Fibroblast of lung (primary cell): ENCODE results near the gene BTBD7. TPM values are rescaled to one million over a fixed set of nuclear protein-coding genes. Genes with fewer than 3 reads are reported as not detected.

Experiments
- DNase-seq, 2 donors: peaks; one replicate each; pipeline versions ENCODE4 v3.0.0 to v3.0.0-alpha.2; 2010; ENCODE audit warnings: low read depth in 2 of 2
- H2AFZ ChIP-seq: 2 replicates; pipeline ENCODE4 v1.5.1; 2012; ENCODE audit warnings: low read length, control low read depth, inconsistent platforms
- H3K27ac ChIP-seq: 2 replicates; pipeline ENCODE4 v1.5.1; 2011; ENCODE audit warnings: low read length, control low read depth; ENCODE audit not compliant: insufficient read depth
- H3K27me3 ChIP-seq: 2 replicates; pipeline ENCODE4 v1.5.1; 2011; ENCODE audit warnings: mild to moderate bottlenecking, low read length; ENCODE audit not compliant: control insufficient read depth, insufficient read depth
- H3K36me3 ChIP-seq: 2 replicates; pipeline ENCODE4 v1.5.1; 2011; ENCODE audit warnings: low read length; ENCODE audit not compliant: control insufficient read depth, insufficient read depth
- H3K4me1 ChIP-seq: 2 replicates; pipeline ENCODE4 v1.5.1; 2011; ENCODE audit warnings: low read length; ENCODE audit not compliant: control insufficient read depth, insufficient read depth; ENCODE audit errors: extremely low read depth
- H3K4me2 ChIP-seq: 2 replicates; pipeline ENCODE4 v1.5.1; 2011; ENCODE audit warnings: low read length, control low read depth; ENCODE audit not compliant: insufficient read depth; ENCODE audit errors: extremely low read depth
- H3K4me3 ChIP-seq, 4 experiments: fragments of 200-600 bp in 1 of 4; sonication (generic) in 1 of 4; replicated peaks in 1 of 4; 2 replicates each; pipeline ENCODE4 v1.5.1; 2011 to 2016; ENCODE audit warnings: low read length in 4 of 4, low read depth in 3 of 4, mild to moderate bottlenecking in 3 of 4, control low read depth in 2 of 4, inconsistent platforms in 1 of 4, mixed read lengths in 1 of 4; ENCODE audit not compliant: insufficient read depth in 1 of 4; ENCODE audit errors: control extremely low read depth in 1 of 4
- H3K79me2 ChIP-seq: 2 replicates; pipeline ENCODE4 v1.5.1; 2012; ENCODE audit warnings: mild to moderate bottlenecking, low read length, inconsistent platforms; ENCODE audit not compliant: control insufficient read depth, insufficient read depth
- H3K9ac ChIP-seq: 2 replicates; pipeline ENCODE4 v1.5.1; 2011; ENCODE audit warnings: mild to moderate bottlenecking, low read length, control low read depth; ENCODE audit not compliant: insufficient read depth
- H3K9me3 ChIP-seq: 2 replicates; pipeline ENCODE4 v1.5.1; 2012; ENCODE audit warnings: low read depth, low read length; ENCODE audit not compliant: control insufficient read depth, insufficient read depth
- H4K20me1 ChIP-seq: 2 replicates; pipeline ENCODE4 v1.5.1; 2011; ENCODE audit warnings: low read length; ENCODE audit not compliant: control insufficient read depth, insufficient read depth; ENCODE audit errors: extremely low read depth
- CTCF ChIP-seq, 2 donors: IDR thresholded peaks in 1 of 2; conservative IDR thresholded peaks in 1 of 2; 1 replicate in 1 of 2; 2 replicates in 1 of 2; pipeline ENCODE4 v1.5.1; 2011 to 2012; ENCODE audit warnings: low read length in 2 of 2, control low read depth in 1 of 2, inconsistent platforms in 1 of 2, low read depth in 1 of 2, mild to moderate bottlenecking in 1 of 2
- EZH2 ChIP-seq: IDR thresholded peaks from 2 replicates; pipeline ENCODE4 v1.5.1; 2012; ENCODE audit warnings: low read length, control low read depth, mild to moderate bottlenecking; ENCODE audit errors: missing control alignments
- polyA plus RNA-seq, 2 donors: library from polyadenylated mRNA; depleted of rRNA in 1 of 2; stranded (reverse) in 1 of 2; unstranded in 1 of 2; fragments of >200 nt; gene quantifications; 2 replicates each; pipeline ENCODE4 v1.2.1, GENCODE V29; 2011 to 2012; ENCODE audit warnings: missing spikeins in 1 of 2
- total RNA-seq: library from RNA; depleted of rRNA; stranded (reverse); fragments of >200 nt; gene quantifications from 2 replicates; pipeline ENCODE4 v1.2.1, GENCODE V29; 2014

BTBD7 gene
- total and polyA plus RNA-seq, 2 donors (not counting 1 experiment from before 2014, with no cell fraction given), result 20.5 to 25.9 TPM

- no peak overlapping the region for H2AFZ ChIP-seq
- TF ChIP-seq CTCF (conservative IDR thresholded peaks at IDR 0.05 in 1 of 2, IDR thresholded peaks at IDR 0.05 in 1 of 2; ENCODE audit: low read depth in 1 of 2, low read length in 2 of 2), result no peak
- no peak for TF ChIP-seq EZH2
- no peaks in the 10 kb centered on the region for H3K9me3 ChIP-seq
- H3K79me2 ChIP-seq, result peaks cover 67% of the 10 kb centered on the region
- no peak overlapping the region for H3K4me3 ChIP-seq
- H3K36me3 ChIP-seq, result no peaks in the 10 kb centered on the region
- peaks cover 10% of the 10 kb centered on the region for H3K4me1 ChIP-seq
- no peak overlapping the region for H3K4me2 ChIP-seq
- no peak for DNase-seq
- H3K27me3 ChIP-seq, result no peaks in the 10 kb centered on the region
- no peak overlapping the region for H3K9ac ChIP-seq
- peak overlapping the region; percentile 11 for H3K27ac ChIP-seq
- H4K20me1 ChIP-seq, result no peaks in the 10 kb centered on the region
These were observed 15.5 kb downstream of the BTBD7 start for GRCh38 chr14:93317210-93317874.

GRCh38 chr14:93316716-93317115 lies 16.1 kb downstream of the BTBD7 start:
- no peak for DNase-seq
- Histone ChIP-seq H3K36me3 (no peaks in the 10 kb centered on the region), H2AFZ (no peak overlapping the region), H3K4me2 (no peak overlapping the region), H4K20me1 (no peaks in the 10 kb centered on the region), H3K79me2 (peaks cover 69% of the 10 kb centered on the region), H3K9me3 (no peaks in the 10 kb centered on the region), H3K27ac (no peak overlapping the region), H3K27me3 (no peaks in the 10 kb centered on the region), H3K9ac (no peak overlapping the region), H3K4me1 (peaks cover 10% of the 10 kb centered on the region), H3K4me3 (no peak overlapping the region)
- TF ChIP-seq EZH2, result no peak
- no peak for TF ChIP-seq CTCF (conservative IDR thresholded peaks at IDR 0.05 in 1 of 2, IDR thresholded peaks at IDR 0.05 in 1 of 2; ENCODE audit: low read depth in 1 of 2, low read length in 2 of 2)

DNA sequence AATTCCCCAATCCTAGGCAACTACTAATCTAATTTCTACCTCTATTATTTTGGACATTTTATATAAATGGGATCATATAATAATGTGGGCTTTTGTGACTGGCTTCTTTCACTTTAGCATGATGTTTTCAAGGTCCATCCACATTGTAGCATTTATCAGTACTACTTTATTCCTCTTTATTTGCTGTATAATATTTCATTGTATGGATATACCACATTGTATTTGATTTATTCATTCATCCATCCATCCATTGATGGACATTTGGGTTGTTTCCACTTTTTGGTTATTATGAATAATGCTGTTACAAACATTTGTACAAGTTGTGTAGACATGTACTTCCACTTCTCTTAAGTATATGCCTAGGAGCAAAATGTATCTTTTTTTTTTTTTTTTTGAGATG lies 17.3 kb downstream of the BTBD7 start:
- H3K79me2 ChIP-seq, result peaks cover 67% of the 10 kb centered on the region
- TF ChIP-seq CTCF (conservative IDR thresholded peaks at IDR 0.05 in 1 of 2, IDR thresholded peaks at IDR 0.05 in 1 of 2; ENCODE audit: low read depth in 1 of 2, low read length in 2 of 2), result no peak
- no peak for TF ChIP-seq EZH2
- H3K4me3 ChIP-seq, result no peak overlapping the region
- no peak overlapping the region for H2AFZ ChIP-seq
- DNase-seq, result no peak
- H3K4me2 ChIP-seq, result no peak overlapping the region
- H3K36me3 ChIP-seq, result no peaks in the 10 kb centered on the region
- H3K4me1 ChIP-seq, result peaks cover 10% of the 10 kb centered on the region
- no peaks in the 10 kb centered on the region for H3K9me3 ChIP-seq
- no peak overlapping the region for H3K27ac ChIP-seq
- H3K27me3 ChIP-seq, result no peaks in the 10 kb centered on the region
- no peaks in the 10 kb centered on the region for H4K20me1 ChIP-seq
- H3K9ac ChIP-seq, result no peak overlapping the region
